Body of pancreas (tissue), 4 donors: ENCODE measurements around the gene DEFB127.

ENCODE experiments used
- CTCF ChIP-seq, 7 experiments: fragments of 450-650 bp in 4 of 7; fragments of 200-600 bp in 3 of 7; sonication (generic) in 3 of 7; IDR thresholded peaks; one replicate each; pipeline ENCODE4 v1.5.1; 2016 to 2019; ENCODE audit warnings: antibody characterized with exemption in 7 of 7
- POLR2A ChIP-seq, 3 donors: fragments of 450-650 bp; IDR thresholded peaks; one replicate each; pipeline ENCODE4 v1.6.1; 2016; ENCODE audit warnings: antibody characterized with exemption in 3 of 3, mild to moderate bottlenecking in 2 of 3

GRCh38 chr20:184288-184687 lies 27.0 kb downstream of the DEFB127 start:
- TF ChIP-seq CTCF (IDR thresholded peaks at IDR 0.05), result no peak
- TF ChIP-seq POLR2A (IDR thresholded peaks at IDR 0.05), result no peak
